OCI-LY7 (cell line): Measurements from ENCODE around the gene FOXO6. TPM values are rescaled to one million over a fixed set of nuclear protein-coding genes. Genes with fewer than 3 reads are reported as not detected.
"Not testable (repeated sequence)": the region's sequence is repeated elsewhere in the genome, so short reads cannot be mapped to it uniquely, and the experiment has no call there.

ENCODE experiments used
- BruUV-seq: library from RNA; stranded (reverse); fragments of 400-500 nt; replicated peaks from 2 replicates; lab custom pipeline; 2021; lab: Mats Ljungman, UMichigan
- CTCF ChIA-PET: fragments of 300-600 bp; sonication (Branson Sonifier 250); formaldehyde crosslinking; loops from one replicate; lab custom pipeline; 2022; ENCODE audit warnings: antibody characterized with exemption; ENCODE audit not compliant: unreplicated experiment; lab: Charles Lee
- POLR2A ChIA-PET: fragments of 300-600 bp; sonication (Branson Sonifier 250); formaldehyde crosslinking; loops from one replicate; lab custom pipeline; 2022; ENCODE audit warnings: antibody characterized with exemption; lab: Charles Lee
- DNase-seq: peaks from one replicate; pipeline ENCODE4 v3.0.0-alpha.2; 2015; ENCODE audit warnings: low spot score
- H2AFZ ChIP-seq: fragments of 200-600 bp; sonication (generic), shearing (Covaris generic); 2 replicates; pipeline ENCODE4 v1.6.1; 2014; ENCODE audit warnings: mild to moderate bottlenecking, antibody characterized with exemption, low read length, moderate library complexity
- H3K27ac ChIP-seq: fragments of 200-600 bp; sonication (generic); 2 replicates; pipeline ENCODE4 v1.5.1; 2014; ENCODE audit warnings: mixed run types, low read depth, mild to moderate bottlenecking, moderate library complexity, low read length, inconsistent platforms; ENCODE audit not compliant: poor library complexity, severe bottlenecking
- H3K36me3 ChIP-seq: fragments of 200-600 bp; sonication (generic); 2 replicates; pipeline ENCODE4 v1.6.1; 2014; ENCODE audit warnings: mild to moderate bottlenecking, antibody characterized with exemption, low read length, moderate library complexity, mixed read lengths; ENCODE audit not compliant: insufficient read depth
- H3K4me1 ChIP-seq: fragments of 200-600 bp; sonication (generic); 2 replicates; pipeline ENCODE4 v1.5.1; 2014; ENCODE audit warnings: mild to moderate bottlenecking, low read length; ENCODE audit not compliant: insufficient read depth, poor library complexity, severe bottlenecking
- H3K4me2 ChIP-seq: fragments of 200-600 bp; sonication (generic); 2 replicates; pipeline ENCODE4 v1.6.1; 2014; ENCODE audit warnings: mild to moderate bottlenecking, low read length
- H3K4me3 ChIP-seq: fragments of 200-600 bp; sonication (generic); 2 replicates; pipeline ENCODE4 v1.5.1; 2014; ENCODE audit warnings: mild to moderate bottlenecking, low read depth, low read length; ENCODE audit not compliant: poor library complexity, severe bottlenecking
- H3K79me2 ChIP-seq: fragments of 200-600 bp; sonication (generic); 2 replicates; pipeline ENCODE4 v1.6.1; 2016; ENCODE audit warnings: low read depth, mild to moderate bottlenecking, low read length, moderate library complexity, mixed read lengths; ENCODE audit not compliant: insufficient read depth
- H3K9me2 ChIP-seq: fragments of 200-600 bp; sonication (generic); 2 replicates; pipeline ENCODE4 v1.6.1; 2016; ENCODE audit warnings: mild to moderate bottlenecking, low read length, mixed read lengths; ENCODE audit not compliant: insufficient read depth
- H3K9me3 ChIP-seq: fragments of 200-600 bp; sonication (generic); 2 replicates; pipeline ENCODE4 v1.6.1; 2014; ENCODE audit warnings: mild to moderate bottlenecking, mixed run types, low read length, mixed read lengths
- H4K20me1 ChIP-seq: fragments of 200-600 bp; sonication (generic); 2 replicates; pipeline ENCODE4 v1.6.1; 2014; ENCODE audit warnings: mild to moderate bottlenecking, antibody characterized with exemption, low read length, moderate library complexity, mixed read lengths; ENCODE audit not compliant: insufficient read depth
- CTCF ChIP-seq: fragments of 200-600 bp; sonication (generic); conservative IDR thresholded peaks from 2 replicates; pipeline ENCODE4 v1.5.1; 2014; ENCODE audit warnings: mild to moderate bottlenecking, antibody characterized with exemption, low read length, moderate library complexity, mixed read lengths
- EZH2phosphoT487 ChIP-seq: fragments of 200-600 bp; sonication (generic); IDR thresholded peaks from 2 replicates; pipeline ENCODE4 v1.6.1; 2018; ENCODE audit warnings: low read depth, borderline replicate concordance, mild to moderate bottlenecking, mixed run types, antibody characterized with exemption, low read length, moderate library complexity, mixed read lengths
- intact Hi-C: fragments of 100-400 bp; cut with micrococcal nuclease; formaldehyde crosslinking; loops from one replicate; pipeline ENCODE4 v1.10.0; 2022; ENCODE audit not compliant: unreplicated experiment
- total RNA-seq, 2 experiments: library from RNA; depleted of rRNA in 1 of 2; stranded (reverse); fragments of >200 nt in 1 of 2; shearing (Covaris generic) in 1 of 2; gene quantifications; 2 replicates each; pipeline ENCODE4 v1.2.3, GENCODE V29; 2014 to 2022

The FOXO6 gene
- total RNA-seq, 2 experiments from 2014 or later: not detected

- ChIA-PET POLR2A (no interaction called here), CTCF (no interaction called here)
- intact Hi-C loops: no loop called here
- H3K4me2 ChIP-seq: no peak overlapping the region
- 0 out of 2 replicates have a peak, but pooled peaks have one; percentile 38 for TF ChIP-seq CTCF
- TF ChIP-seq EZH2phosphoT487: no peak
- no peak for DNase-seq
- H4K20me1 ChIP-seq: no peaks in the 10 kb centered on the region
- no peaks in the 10 kb centered on the region for H3K36me3 ChIP-seq
- no peaks in the 10 kb centered on the region for H3K9me2 ChIP-seq
- no peaks in the 10 kb centered on the region for H3K4me1 ChIP-seq
- no peak overlapping the region for H2AFZ ChIP-seq
- no peak overlapping the region for H3K4me3 ChIP-seq
- no TSS peak for BruUV-seq
- H3K79me2 ChIP-seq: no peaks in the 10 kb centered on the region
- H3K9me3 ChIP-seq: no peaks in the 10 kb centered on the region
- H3K27ac ChIP-seq: no peak overlapping the region
Measured at GRCh38 chr1:41330588-41331545, 30.4 kb upstream of the FOXO6 start.

- BruUV-seq: no TSS peak
- POLR2A ChIA-PET: no interaction called here
- intact Hi-C loops: no loop called here
Measured at GRCh38 chr1:41331546-41331917, 29.7 kb upstream of the FOXO6 start.

GRCh38 chr1:41332161-41332560 lies 29.1 kb upstream of the FOXO6 start:
- H3K9me2 ChIP-seq, H3K79me2 ChIP-seq, H3K36me3 ChIP-seq, DNase-seq, H3K9me3 ChIP-seq, H2AFZ ChIP-seq, intact Hi-C loops, H3K4me1 ChIP-seq, H4K20me1 ChIP-seq, H3K4me2 ChIP-seq, H3K4me3 ChIP-seq, BruUV-seq, H3K27ac ChIP-seq: not testable (repeated sequence)
- POLR2A ChIA-PET: interaction anchor here (0.7 kb wide), 1 partner anchor 132 kb away, joined by 3 read pairs; no protein-coding TSS in a partner anchor
- CTCF ChIA-PET: interaction anchor here (0.5 kb wide), 1 partner anchor 1537 kb away, joined by 3 read pairs; no protein-coding TSS in a partner anchor

More at GRCh38 chr1:41331546-41331917, 29.7 kb upstream of the FOXO6 start:
- Histone ChIP-seq H3K4me3 (no peak overlapping the region), H3K4me1 (no peaks in the 10 kb centered on the region), H3K36me3 (no peaks in the 10 kb centered on the region), H3K9me2 (no peaks in the 10 kb centered on the region), H2AFZ (no peak overlapping the region), H3K9me3 (no peaks in the 10 kb centered on the region), H4K20me1 (no peaks in the 10 kb centered on the region), H3K27ac (no peak overlapping the region), H3K79me2 (no peaks in the 10 kb centered on the region), H3K4me2 (no peak overlapping the region)
- no peak for DNase-seq
- CTCF ChIA-PET: interaction anchor here (0.5 kb wide), 1 partner anchor 1536 kb away, joined by 3 read pairs; no protein-coding TSS in a partner anchor
- no peak for TF ChIP-seq EZH2phosphoT487
- 0 out of 2 replicates have a peak, but pooled peaks have one; percentile 11 for TF ChIP-seq CTCF
